ENCODE measurements around the gene TMEM200B. TPM values are rescaled to one million over a fixed set of nuclear protein-coding genes. Genes with fewer than 3 reads are reported as not detected.
"Not testable (repeated sequence)": the region's sequence is repeated elsewhere in the genome, so short reads cannot be mapped to it uniquely, and the experiment has no call there.

Gene TMEM200B
- total and polyA plus RNA-seq, 7 donors: 0.42 to 1.3 (median 0.67) TPM

- intact Hi-C loops (cut with DNase I): no loop called here
- Histone ChIP-seq H3K27me3 (ENCODE audit: insufficient read depth in 3 of 3, low read length in 2 of 3) (no peaks in the 10 kb centered on the region), H3K27ac (no peak overlapping the region), H3K4me1 (no peaks in the 10 kb centered on the region), H3K4me3 (no peak overlapping the region), H3K36me3 (ENCODE audit: insufficient read depth in 1 of 2, low read depth in 1 of 2) (peaks cover 0 to 81% of the 10 kb centered on the region in 2 donors), H3K9me3 (no peaks in the 10 kb centered on the region)
- TF ChIP-seq CTCF (IDR thresholded peaks at IDR 0.05): no peak
- ATAC-seq (no peak), DNase-seq (no peak)
- 79 to 90% (median 83%) methylated on average over 1 of the region's 1 CpG for WGBS, 3 donors
These were observed 9.0 kb downstream of the TMEM200B start for GRCh38 chr1:29114654-29115053.

GRCh38 chr1:29113413-29114117, 10.1 kb downstream of the TMEM200B start:
- Histone ChIP-seq H3K27me3 (ENCODE audit: insufficient read depth in 3 of 3, low read length in 2 of 3) (no peaks in the 10 kb centered on the region), H3K27ac (no peak overlapping the region), H3K4me1 (no peaks in the 10 kb centered on the region), H3K9me3 (no peaks in the 10 kb centered on the region), H3K36me3 (ENCODE audit: insufficient read depth in 1 of 2, low read depth in 1 of 2) (peaks cover 0 to 87% of the 10 kb centered on the region in 2 donors), H3K4me3 (no peak overlapping the region)
- TF ChIP-seq CTCF (IDR thresholded peaks at IDR 0.05): no peak
- intact Hi-C loops (cut with DNase I): no loop called here
- DNase-seq: no peak
- 75 to 85% (median 75%) methylated on average over 6 of the region's 6 CpGs for WGBS, 3 donors
- ATAC-seq: no peak

- H3K9me3 ChIP-seq: no peaks in the 10 kb centered on the region
- DNase-seq (no peak), ATAC-seq (no peak)
- H3K36me3 ChIP-seq (ENCODE audit: insufficient read depth in 1 of 2, low read depth in 1 of 2): peaks cover 0 to 83% of the 10 kb centered on the region in 2 donors
- H3K27me3 ChIP-seq (ENCODE audit: insufficient read depth in 3 of 3, low read length in 2 of 3): no peaks in the 10 kb centered on the region
- no peaks in the 10 kb centered on the region for H3K4me1 ChIP-seq
- no peak overlapping the region for H3K4me3 ChIP-seq
- WGBS, 3 donors: 82 to 86% (median 85%) methylated on average over 7 of the region's 7 CpGs
- intact Hi-C loops (cut with DNase I): no loop called here
- H3K27ac ChIP-seq: no peak overlapping the region
- no peak for TF ChIP-seq CTCF (IDR thresholded peaks at IDR 0.05)
These were observed 10.8 kb downstream of the TMEM200B start for GRCh38 chr1:29112705-29113412.

- peaks cover 0 to 51% of the 10 kb centered on the region in 2 donors for H3K36me3 ChIP-seq (ENCODE audit: insufficient read depth in 1 of 2, low read depth in 1 of 2)
- H3K4me1 ChIP-seq; H3K27ac ChIP-seq; H3K9me3 ChIP-seq; H3K27me3 ChIP-seq (ENCODE audit: insufficient read depth in 3 of 3, low read length in 2 of 3); ATAC-seq; DNase-seq; intact Hi-C loops (cut with DNase I); H3K4me3 ChIP-seq: not testable (repeated sequence)
- WGBS, 3 donors: 97 to 98% (median 98%) methylated on average over 6 of the region's 6 CpGs
These were observed 15.7 kb downstream of the TMEM200B start for GRCh38 chr1:29108041-29108440.

- DNase-seq (no peak), ATAC-seq (no peak)
- H3K4me1 ChIP-seq: no peaks in the 10 kb centered on the region
- no peaks in the 10 kb centered on the region for H3K27me3 ChIP-seq (ENCODE audit: insufficient read depth in 3 of 3, low read length in 2 of 3)
- TF ChIP-seq CTCF (IDR thresholded peaks at IDR 0.05): no peak
- no peak overlapping the region for H3K4me3 ChIP-seq
- 79 to 91% (median 83%) methylated on average over 6 of the region's 6 CpGs for WGBS, 3 donors
- H3K27ac ChIP-seq: no peak overlapping the region
- peaks cover 0 to 51% of the 10 kb centered on the region in 2 donors for H3K36me3 ChIP-seq (ENCODE audit: insufficient read depth in 1 of 2, low read depth in 1 of 2)
- intact Hi-C loops (cut with DNase I): no loop called here
- no peaks in the 10 kb centered on the region for H3K9me3 ChIP-seq
These were observed 17.9 kb downstream of the TMEM200B start for GRCh38 chr1:29105822-29106221.

Measured in psoas muscle (tissue), 8 donors.